NCI-H345 treated with DMSO at 0.1 percent for 48 hours (cell line): ENCODE data around the gene INSL3.
A peak's percentile ranks its signal among the peaks of the same experiment; 100 is the strongest.
"Not testable (repeated sequence)": the region's sequence is repeated elsewhere in the genome, so short reads cannot be mapped to it uniquely, and the experiment has no call there.

ENCODE experiments used
- DNase-seq: peaks from one replicate; lab custom pipeline; 2025; ENCODE audit not compliant: unreplicated experiment; lab: John Stamatoyannopoulos, UW

INSL3 gene

DNA sequence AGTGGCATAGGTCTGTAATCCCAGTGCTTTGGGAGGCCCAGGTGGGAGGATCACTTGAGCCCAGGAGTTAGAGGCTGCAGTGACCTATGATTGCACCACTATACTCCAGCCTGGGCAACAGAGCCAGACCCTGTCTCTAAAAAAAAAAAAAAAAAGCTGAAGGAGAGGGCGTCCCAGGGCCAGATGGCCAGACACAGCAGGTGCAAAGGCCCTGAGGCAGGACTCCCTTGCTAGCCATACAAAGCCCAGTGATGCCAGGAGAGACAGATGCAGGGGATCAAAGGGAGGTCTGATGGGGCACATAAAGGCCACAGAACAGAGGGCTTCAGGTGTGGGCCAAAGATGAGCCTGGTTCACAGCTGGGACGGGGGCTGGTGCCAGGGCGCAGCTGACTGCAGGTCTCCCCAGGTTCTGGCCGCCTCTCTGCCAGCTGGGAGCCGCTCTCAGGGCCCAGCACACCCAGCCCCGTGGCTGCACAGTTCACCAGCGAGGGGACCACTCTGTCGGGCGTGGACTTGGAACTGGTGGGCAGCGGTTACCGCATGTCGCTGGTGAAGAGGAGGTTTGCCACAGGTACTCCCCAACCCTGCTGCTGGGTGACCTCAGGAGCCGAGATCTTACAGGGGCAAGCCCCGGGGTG, 33.9 kb downstream of the INSL3 start:
- no peak for DNase-seq

DNA sequence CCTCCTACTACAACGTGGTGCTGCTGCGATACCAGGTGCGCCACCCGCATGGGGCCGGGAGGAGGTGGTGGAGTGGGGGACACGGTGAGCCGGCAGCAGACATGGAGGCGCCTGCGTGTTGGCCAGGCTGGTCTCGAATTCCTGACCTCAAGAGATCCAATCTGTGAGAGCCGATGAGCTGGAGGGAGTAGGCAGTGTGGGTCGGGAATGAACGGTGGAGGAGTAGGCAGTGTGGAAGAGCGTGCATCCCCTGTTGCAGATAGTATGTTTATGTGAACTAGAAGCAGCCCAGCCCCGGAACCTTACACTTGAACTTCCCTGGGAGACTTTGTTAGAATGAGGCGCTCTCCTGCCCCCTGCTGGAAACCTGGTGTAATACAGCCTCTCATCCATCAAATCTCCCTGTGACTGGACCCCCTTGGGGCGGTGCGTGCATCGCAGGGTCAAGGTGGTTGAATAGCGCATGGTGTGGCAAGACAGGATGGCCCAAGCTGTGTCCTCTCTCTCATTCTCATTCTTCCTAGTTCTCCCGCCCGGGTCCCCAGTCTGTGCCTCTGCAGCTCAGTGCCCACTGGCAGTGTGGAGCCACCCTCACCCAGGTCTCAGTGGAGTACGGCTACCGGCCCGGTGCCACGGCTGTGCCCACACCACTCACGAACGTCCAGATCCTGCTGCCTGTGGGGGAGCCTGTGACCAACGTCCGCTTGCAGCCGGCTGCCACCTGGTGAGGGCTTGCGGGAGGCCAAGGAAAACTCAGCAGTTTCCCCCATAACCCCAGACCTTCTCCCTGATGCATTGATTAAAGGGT, 36.9 kb downstream of the INSL3 start:
- peak; percentile 24 for DNase-seq

DNA sequence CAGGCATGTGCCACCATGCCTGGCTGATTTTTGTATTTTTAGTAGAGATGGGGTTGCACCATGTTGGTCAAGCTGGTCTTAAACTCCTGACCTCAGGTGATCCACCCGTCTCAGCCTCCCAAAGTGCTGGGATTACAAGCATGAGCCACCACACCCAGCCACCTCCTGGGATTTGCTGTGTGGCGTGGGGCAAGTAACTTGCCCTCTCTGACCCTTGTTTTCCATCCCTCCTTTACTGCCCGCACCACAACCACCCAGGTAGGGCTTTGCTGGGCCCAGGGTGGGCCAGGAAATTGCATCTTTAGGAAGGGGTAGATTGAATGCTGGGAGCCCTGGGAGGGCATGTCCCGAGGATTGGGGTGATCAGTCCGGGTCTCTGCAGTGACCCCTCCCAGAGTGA, 37.6 kb downstream of the INSL3 start:
- not testable (repeated sequence) for DNase-seq

DNA sequence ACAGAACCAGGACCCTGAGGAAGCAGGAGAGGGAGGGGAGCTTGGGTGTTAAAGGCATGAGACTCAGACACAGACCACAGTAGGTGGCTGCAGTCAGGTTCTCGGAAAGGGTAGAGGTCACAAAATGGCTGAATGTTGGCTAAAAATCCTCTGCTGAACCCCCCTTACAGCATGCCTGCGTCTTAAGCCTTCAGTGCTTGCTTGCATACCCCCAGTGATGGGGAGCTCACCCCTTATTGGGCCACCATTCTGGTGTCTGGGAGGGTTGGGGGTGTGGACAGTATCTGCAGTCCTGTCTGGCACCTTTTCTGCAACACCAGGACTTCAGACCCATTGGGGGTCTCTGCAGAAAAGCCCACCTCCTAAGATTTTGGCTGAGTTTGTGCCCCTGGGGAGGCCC, 40.5 kb downstream of the INSL3 start:
- DNase-seq, result no peak

DNA sequence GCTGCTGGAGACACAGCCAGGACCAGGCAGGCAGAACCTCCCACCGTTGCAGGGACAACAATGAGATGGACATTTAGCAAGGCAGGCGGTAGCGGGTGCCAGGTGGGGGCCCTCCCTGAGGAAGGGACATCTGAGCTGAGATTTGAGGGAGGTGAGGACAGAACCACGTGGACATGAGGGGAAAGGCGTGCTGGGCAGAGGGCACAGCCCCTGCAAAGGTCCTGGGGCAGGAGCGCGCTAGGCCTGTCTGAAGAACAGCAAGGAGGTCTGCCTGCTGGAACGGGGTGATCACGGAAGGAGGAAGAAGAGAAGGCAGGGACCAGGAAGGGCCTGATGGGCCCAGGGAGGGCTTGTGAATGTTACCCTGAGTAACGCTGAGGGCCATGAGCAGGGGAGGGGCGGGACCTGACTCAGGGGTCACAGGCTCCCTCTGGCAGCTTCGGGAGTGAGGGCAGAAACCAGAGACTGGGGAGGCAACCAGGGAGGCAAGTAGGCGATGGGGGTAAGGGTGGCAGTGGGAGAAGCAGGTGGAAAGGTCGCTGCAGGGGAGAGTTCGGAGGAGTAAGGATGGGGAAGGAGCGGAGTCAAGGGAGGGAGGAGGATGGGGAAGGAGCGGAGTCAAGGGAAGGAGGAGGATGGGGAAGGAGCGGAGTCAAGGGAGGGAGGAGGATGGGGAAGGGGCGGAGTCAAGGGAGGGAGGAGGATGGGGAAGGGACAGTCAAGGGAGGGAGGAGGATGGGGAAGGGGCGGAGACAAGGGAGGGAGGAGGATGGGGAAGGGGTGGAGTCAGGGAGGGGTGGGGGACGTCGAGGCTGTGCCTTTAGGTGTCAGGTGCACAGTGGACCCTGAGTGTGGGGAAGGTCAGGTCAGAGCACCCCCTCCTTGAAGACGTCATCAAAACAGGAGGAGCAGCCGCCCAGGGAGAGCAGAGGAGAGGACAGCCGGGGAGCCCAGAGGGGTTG, 42.1 kb downstream of the INSL3 start:
- no peak for DNase-seq

DNA sequence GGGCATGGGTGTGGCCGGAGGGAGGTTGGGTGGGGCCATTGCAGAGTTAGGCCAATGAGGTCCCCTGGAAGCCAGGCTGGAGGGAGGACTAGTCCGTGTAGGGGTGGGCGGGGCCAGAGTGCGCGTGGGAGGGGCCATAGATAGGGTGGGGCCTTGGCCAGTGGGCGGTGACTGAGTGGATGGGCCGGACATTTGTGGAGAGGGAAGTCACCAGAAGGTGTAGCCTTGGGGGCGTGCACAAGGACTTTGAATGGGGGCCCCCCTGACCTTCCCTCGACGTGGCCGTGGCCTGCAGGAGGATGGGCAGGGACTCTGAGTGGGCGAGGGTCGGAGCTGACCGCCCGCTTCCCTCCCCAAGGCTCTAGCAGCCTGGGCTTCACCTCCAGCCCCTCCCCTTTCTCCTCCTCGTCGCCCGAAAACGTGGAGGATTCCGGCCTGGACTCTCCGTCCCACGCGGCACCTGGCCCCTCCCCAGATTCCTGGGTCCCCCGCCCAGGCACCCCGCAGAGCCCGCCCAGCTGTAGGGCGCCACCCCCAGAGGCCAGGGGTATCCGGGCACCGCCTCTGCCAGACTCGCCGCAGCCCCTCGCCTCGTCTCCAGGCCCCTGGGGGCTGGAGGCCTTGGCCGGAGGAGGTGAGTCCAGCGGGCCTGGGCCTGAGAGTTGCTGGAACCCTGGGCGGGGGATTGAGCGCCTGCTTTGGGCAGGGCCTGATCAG, 42.9 kb downstream of the INSL3 start:
- no peak for DNase-seq

DNA sequence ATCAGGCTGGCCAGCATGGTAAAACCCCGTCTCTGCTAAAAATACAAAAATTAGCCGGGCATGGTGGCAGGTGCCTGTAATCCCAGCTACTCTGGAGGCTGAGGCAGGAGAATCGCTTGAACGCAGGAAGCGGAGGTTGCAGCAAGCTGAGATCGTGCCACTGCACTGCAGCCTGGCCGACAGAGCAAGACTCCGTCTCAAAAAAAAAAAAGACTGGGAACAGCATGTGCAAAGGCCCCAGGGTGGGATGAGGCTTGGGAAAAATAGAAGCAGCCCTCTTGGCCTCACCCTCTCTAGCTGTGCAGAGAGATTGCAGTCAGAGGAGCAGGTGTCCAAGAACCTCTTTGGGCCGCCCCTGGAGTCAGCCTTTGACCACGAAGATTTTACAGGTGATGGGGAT, 43.5 kb downstream of the INSL3 start:
- not testable (repeated sequence) for DNase-seq

DNA sequence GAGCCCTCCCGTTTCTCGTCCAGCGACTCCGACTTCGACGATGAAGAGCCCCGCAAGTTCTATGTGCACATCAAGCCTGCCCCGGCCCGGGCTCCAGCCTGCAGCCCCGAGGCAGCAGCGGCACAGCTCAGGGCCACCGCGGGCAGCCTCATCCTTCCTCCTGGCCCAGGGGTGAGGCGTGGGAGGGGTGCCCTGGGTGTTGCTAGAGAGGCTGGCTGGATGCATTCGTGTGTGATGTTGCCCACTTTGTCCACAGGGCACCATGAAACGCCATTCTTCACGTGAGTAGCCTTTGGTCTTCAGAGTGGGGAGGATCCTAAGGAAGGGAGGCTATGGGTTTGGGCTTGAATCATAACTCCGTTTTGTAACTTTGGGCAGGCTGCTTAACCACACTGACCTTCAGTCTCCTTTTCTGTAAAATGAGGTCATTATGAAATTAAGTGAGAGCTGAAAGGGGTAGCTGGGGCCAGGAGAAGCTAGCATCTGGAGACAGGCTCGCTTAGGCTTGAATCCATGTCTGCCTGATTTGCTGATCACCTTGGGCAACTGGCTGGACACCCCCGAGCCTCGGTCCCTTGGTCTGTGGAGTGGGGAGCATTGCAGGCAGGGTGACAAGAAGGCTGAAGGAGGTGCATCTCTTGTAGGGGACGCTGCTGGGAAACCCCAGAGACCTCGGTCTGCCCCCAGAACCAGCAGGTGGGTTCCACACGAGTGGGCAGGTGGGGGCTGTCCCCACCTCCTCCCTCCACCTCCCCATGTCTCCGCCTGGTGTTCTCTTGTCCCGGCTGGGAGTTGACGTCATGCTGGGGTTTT, 45.1 kb downstream of the INSL3 start:
- DNase-seq, result no peak

DNA sequence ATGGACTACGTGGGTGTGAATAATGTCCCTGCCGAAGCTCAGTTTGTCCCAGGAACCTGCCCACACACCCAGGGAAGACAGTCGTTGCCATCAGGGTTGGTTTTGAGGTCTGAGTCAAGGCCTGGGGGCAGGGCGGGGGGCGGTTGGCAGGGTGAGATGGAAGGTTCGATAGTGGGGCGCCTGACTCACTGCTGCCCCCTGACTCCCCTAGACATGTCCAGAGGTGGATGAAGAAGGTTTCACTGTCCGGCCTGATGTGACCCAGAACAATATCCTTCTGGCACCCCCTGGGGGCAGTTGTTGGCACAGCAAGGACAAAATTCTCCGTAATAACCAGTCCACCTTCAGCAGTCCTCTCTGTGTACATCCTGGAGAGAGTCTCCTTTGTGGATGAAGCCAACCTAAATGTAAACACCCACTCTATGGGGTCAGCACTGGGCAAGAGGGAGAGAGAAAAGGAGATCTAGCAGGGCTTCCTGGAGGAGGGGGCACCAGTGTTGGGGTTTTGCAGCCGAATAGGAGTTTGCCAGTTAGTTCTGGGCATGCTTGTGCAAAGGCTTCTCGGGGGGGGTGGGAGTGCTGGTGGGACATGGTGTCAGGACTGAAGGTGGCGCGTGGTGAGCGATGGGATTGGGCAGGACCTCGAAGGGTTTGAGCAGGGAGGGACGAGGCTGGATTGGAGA, 45.9 kb downstream of the INSL3 start:
- no peak for DNase-seq

DNA sequence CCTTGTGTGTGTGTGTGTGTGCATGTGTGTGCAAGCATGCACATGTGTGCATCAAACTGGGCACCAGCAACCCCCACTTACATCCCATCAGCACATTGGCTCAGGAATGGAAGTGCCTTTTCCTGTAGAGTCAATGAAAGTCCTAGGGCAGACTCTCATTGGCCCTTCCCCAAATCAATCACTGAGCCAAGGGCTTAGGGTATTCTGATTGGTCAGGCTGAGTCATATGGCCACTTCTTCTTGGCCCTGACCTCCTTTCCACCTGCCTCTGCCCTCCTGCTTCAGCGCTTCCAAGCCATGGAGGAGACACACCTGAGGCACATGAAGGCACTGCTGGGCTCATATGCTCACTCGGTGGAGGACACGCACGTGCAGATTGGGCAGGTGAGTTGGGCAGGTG, 49.1 kb downstream of the INSL3 start:
- no peak for DNase-seq

DNA sequence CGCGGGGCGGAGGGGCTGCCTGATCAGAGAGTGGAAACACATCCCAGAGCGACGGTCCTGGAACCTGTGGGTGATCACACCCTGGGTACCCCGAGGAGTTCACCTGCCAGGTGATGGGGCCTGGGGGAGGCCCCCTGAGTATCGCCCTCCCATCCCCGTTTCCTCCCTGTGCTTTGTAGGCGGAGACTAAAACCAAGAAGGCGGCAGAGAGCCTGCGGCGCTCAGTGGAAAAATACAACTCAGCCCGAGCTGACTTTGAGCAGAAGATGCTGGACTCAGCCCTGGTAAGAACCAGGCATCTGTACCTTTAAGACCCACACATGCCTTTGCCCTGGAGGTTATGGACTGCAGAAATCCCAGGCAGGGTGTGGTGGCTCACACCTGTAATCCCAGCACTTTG, 50.7 kb downstream of the INSL3 start:
- no peak for DNase-seq

DNA sequence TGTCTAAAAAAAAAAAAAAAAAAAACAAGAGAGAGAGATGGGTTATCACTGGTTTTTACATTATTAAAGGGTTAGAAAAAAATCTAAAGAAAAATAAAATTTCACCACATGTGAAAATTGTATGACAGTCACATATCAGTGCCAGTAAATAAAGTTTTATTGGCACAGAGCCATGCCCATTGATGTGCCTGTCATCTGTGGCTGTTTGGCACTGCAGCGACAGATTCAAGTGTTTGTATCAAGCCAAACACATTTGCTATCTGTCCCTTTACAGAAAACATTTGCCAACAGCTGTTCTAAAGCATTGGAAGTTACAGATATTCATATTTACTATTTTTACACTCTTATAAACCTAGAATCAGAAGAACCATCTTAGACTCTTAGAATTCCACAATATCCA, 53.8 kb downstream of the INSL3 start:
- DNase-seq, result no peak

DNA sequence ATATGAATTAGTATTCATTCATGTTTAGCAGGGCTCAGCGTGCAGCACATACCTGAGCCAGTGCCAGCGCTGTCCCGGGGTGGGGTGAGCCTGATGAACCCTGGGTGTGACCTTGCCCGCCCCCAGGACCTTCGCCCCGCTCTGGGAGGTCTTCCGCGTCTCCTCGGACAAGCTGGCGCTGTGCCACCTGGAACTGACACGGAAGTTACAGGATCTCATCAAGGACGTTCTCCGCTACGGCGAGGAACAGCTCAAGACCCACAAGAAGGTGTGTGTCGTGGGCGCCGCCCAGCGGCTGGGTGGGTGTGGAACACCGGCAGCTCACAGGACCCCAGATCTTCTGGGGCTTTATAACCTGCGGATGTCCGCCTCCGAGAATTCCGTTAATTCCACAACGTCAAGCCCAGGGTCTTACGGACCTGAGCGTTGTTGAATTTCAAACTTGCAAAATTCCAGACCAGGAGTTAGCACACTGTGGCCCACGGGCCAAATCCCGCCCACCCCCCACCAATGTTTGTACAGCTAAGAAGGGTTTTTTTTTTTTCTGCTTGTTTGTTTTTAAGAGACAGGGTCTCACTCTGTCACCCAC, 54.7 kb downstream of the INSL3 start:
- DNase-seq, result no peak
